HG03558 (cell line): ENCODE results near the gene TSKU.

Experiments used
- ATAC-seq: cut with Tn5 transposase; IDR thresholded peaks from one replicate; pipeline ENCODE4 v1.9.1; 2021; ENCODE audit warnings: moderate number of reproducible peaks; ENCODE audit not compliant: unreplicated experiment; ENCODE audit errors: extremely low read depth

TSKU gene

GRCh38 chr11:76768909-76769560 is 14.1 kb upstream of the TSKU start:
- no peak for ATAC-seq

GRCh38 chr11:76769645-76770586 is 13.2 kb upstream of the TSKU start:
- ATAC-seq, result no peak

GRCh38 chr11:76770642-76771445 is 12.3 kb upstream of the TSKU start:
- no peak for ATAC-seq

GRCh38 chr11:76771446-76772099 is 11.6 kb upstream of the TSKU start:
- no peak for ATAC-seq

GRCh38 chr11:76772100-76772782 is 10.9 kb upstream of the TSKU start:
- no peak for ATAC-seq

GRCh38 chr11:76772783-76773106 is 10.4 kb upstream of the TSKU start:
- no peak for ATAC-seq

- no peak for ATAC-seq
Measured at GRCh38 chr11:76773921-76774361, 9.2 kb upstream of the TSKU start.

- no peak for ATAC-seq
Measured at GRCh38 chr11:76776472-76776871, 6.7 kb upstream of the TSKU start.

GRCh38 chr11:76777305-76777704 is 5.9 kb upstream of the TSKU start:
- ATAC-seq, result no peak

GRCh38 chr11:76777876-76778275 is 5.3 kb upstream of the TSKU start:
- ATAC-seq, result no peak

- no peak for ATAC-seq
Measured at GRCh38 chr11:76778874-76779273, 4.3 kb upstream of the TSKU start.

GRCh38 chr11:76781046-76781801 is 1.9 kb upstream of the TSKU start:
- no peak for ATAC-seq

- no peak for ATAC-seq
Measured at GRCh38 chr11:76781807-76782530, 1.2 kb upstream of the TSKU start.

- ATAC-seq, result no peak
Measured at GRCh38 chr11:76782531-76783293, 444 bp upstream of the TSKU start.

GRCh38 chr11:76783896-76784813 is 999 bp downstream of the TSKU start:
- ATAC-seq, result no peak

- no peak for ATAC-seq
Measured at GRCh38 chr11:76785513-76785912, 2.4 kb downstream of the TSKU start.

- ATAC-seq, result no peak
Measured at GRCh38 chr11:76786016-76786415, 2.9 kb downstream of the TSKU start.
